HG02870 (cell line): ENCODE measurements around the gene NDUFAF7.
A peak's percentile ranks its signal among the peaks of the same experiment; 100 is the strongest.
"Not testable (repeated sequence)": the region's sequence is repeated elsewhere in the genome, so short reads cannot be mapped to it uniquely, and the experiment has no call there.

Experiments used
- ATAC-seq: cut with Tn5 transposase; IDR thresholded peaks from one replicate; pipeline ENCODE4 v1.9.1; 2021; ENCODE audit warnings: mild to moderate bottlenecking, moderate library complexity; ENCODE audit not compliant: unreplicated experiment

The NDUFAF7 gene

GRCh38 chr2:37211939-37212338 lies 19.5 kb upstream of the NDUFAF7 start:
- ATAC-seq, result no peak

GRCh38 chr2:37215250-37215649 lies 16.2 kb upstream of the NDUFAF7 start:
- ATAC-seq, result no peak

GRCh38 chr2:37219046-37219445 lies 12.4 kb upstream of the NDUFAF7 start:
- no peak for ATAC-seq

- ATAC-seq, result no peak
These were observed 8.3 kb upstream of the NDUFAF7 start for GRCh38 chr2:37223131-37223530.

GRCh38 chr2:37224063-37224462 lies 7.4 kb upstream of the NDUFAF7 start:
- ATAC-seq, result no peak

GRCh38 chr2:37225129-37225528 lies 6.3 kb upstream of the NDUFAF7 start:
- ATAC-seq, result not testable (repeated sequence)

GRCh38 chr2:37226863-37227262 lies 4.6 kb upstream of the NDUFAF7 start:
- ATAC-seq, result no peak

GRCh38 chr2:37228788-37229187 lies 2.7 kb upstream of the NDUFAF7 start:
- ATAC-seq, result no peak

GRCh38 chr2:37230581-37230980 lies 877 bp upstream of the NDUFAF7 start:
- ATAC-seq, result no peak

GRCh38 chr2:37232131-37232933 lies 874 bp downstream of the NDUFAF7 start:
- ATAC-seq, result no peak

- no peak for ATAC-seq
These were observed 12.0 kb downstream of the NDUFAF7 start for GRCh38 chr2:37243435-37243834.

- ATAC-seq, result peak; percentile 99
These were observed 12.6 kb downstream of the NDUFAF7 start for GRCh38 chr2:37244017-37244416.

GRCh38 chr2:37244755-37245154 lies 13.3 kb downstream of the NDUFAF7 start:
- no peak for ATAC-seq

GRCh38 chr2:37246205-37246604 lies 14.7 kb downstream of the NDUFAF7 start:
- ATAC-seq, result no peak

GRCh38 chr2:37250869-37251740 lies 19.6 kb downstream of the NDUFAF7 start:
- no peak for ATAC-seq

- no peak for ATAC-seq
These were observed 31.1 kb downstream of the NDUFAF7 start for GRCh38 chr2:37262522-37262921.

GRCh38 chr2:37263839-37264238 lies 32.4 kb downstream of the NDUFAF7 start:
- ATAC-seq, result no peak

- no peak for ATAC-seq
These were observed 36.2 kb downstream of the NDUFAF7 start for GRCh38 chr2:37267685-37268084.

GRCh38 chr2:37268111-37268510 lies 36.7 kb downstream of the NDUFAF7 start:
- no peak for ATAC-seq

GRCh38 chr2:37271376-37272067 lies 40.1 kb downstream of the NDUFAF7 start:
- no peak for ATAC-seq

- no peak for ATAC-seq
These were observed 43.0 kb downstream of the NDUFAF7 start for GRCh38 chr2:37274359-37274965.
